ENCODE data around the gene CLIP2.
"Not testable (repeated sequence)": the region's sequence is repeated elsewhere in the genome, so short reads cannot be mapped to it uniquely, and the experiment has no call there.

Gene CLIP2

GRCh38 chr7:74371381-74372341, 82.5 kb downstream of the CLIP2 start:
- Histone ChIP-seq H3K36me3 (ENCODE audit: control insufficient read depth, insufficient read depth, low read length) (no peaks in the 10 kb centered on the region), H3K9me3 (ENCODE audit: control insufficient read depth, low read length) (no peaks in the 10 kb centered on the region), H3K27ac (ENCODE audit: insufficient read depth, low read depth, low read length, poor library complexity, severe bottlenecking) (no peak overlapping the region), H3K27me3 (ENCODE audit: control insufficient read depth, insufficient read depth, low read length, poor library complexity, severe bottlenecking) (peaks cover 15% of the 10 kb centered on the region), H3K4me1 (ENCODE audit: control insufficient read depth, insufficient read depth, low read length) (peaks cover 12% of the 10 kb centered on the region), H3K4me3 (ENCODE audit: insufficient read depth, low read depth, low read length) (no peak overlapping the region)
- WGBS, 2 experiments = 12 to 15% methylated on average over 13 of the region's 13 CpGs

- H3K9me3 ChIP-seq (ENCODE audit: control insufficient read depth, low read length) = no peaks in the 10 kb centered on the region
- WGBS, 2 experiments = 18 to 25% methylated on average over 26 of the region's 28 CpGs
- peaks cover 12% of the 10 kb centered on the region for H3K4me1 ChIP-seq (ENCODE audit: control insufficient read depth, insufficient read depth, low read length)
- H3K27ac ChIP-seq (ENCODE audit: insufficient read depth, low read depth, low read length, poor library complexity, severe bottlenecking) = no peak overlapping the region
- no peak overlapping the region for H3K4me3 ChIP-seq (ENCODE audit: insufficient read depth, low read depth, low read length)
- H3K27me3 ChIP-seq (ENCODE audit: control insufficient read depth, insufficient read depth, low read length, poor library complexity, severe bottlenecking) = peaks cover 15% of the 10 kb centered on the region
- H3K36me3 ChIP-seq (ENCODE audit: control insufficient read depth, insufficient read depth, low read length) = no peaks in the 10 kb centered on the region
Measured at GRCh38 chr7:74372511-74373111, 83.4 kb downstream of the CLIP2 start.

- peaks cover 12% of the 10 kb centered on the region for H3K4me1 ChIP-seq (ENCODE audit: control insufficient read depth, insufficient read depth, low read length)
- no peaks in the 10 kb centered on the region for H3K9me3 ChIP-seq (ENCODE audit: control insufficient read depth, low read length)
- peaks cover 15% of the 10 kb centered on the region for H3K27me3 ChIP-seq (ENCODE audit: control insufficient read depth, insufficient read depth, low read length, poor library complexity, severe bottlenecking)
- 71 to 72% methylated on average over 3 of the region's 3 CpGs for WGBS, 2 experiments
- H3K27ac ChIP-seq (ENCODE audit: insufficient read depth, low read depth, low read length, poor library complexity, severe bottlenecking) = no peak overlapping the region
- H3K36me3 ChIP-seq (ENCODE audit: control insufficient read depth, insufficient read depth, low read length) = no peaks in the 10 kb centered on the region
- H3K4me3 ChIP-seq (ENCODE audit: insufficient read depth, low read depth, low read length) = no peak overlapping the region
Measured at GRCh38 chr7:74373536-74373935, 84.3 kb downstream of the CLIP2 start.

GRCh38 chr7:74375726-74376220, 86.6 kb downstream of the CLIP2 start:
- Histone ChIP-seq H3K4me1 (ENCODE audit: control insufficient read depth, insufficient read depth, low read length) (peaks cover 12% of the 10 kb centered on the region), H3K36me3 (ENCODE audit: control insufficient read depth, insufficient read depth, low read length) (no peaks in the 10 kb centered on the region), H3K27ac (ENCODE audit: insufficient read depth, low read depth, low read length, poor library complexity, severe bottlenecking) (no peak overlapping the region), H3K27me3 (ENCODE audit: control insufficient read depth, insufficient read depth, low read length, poor library complexity, severe bottlenecking) (peaks cover 15% of the 10 kb centered on the region), H3K4me3 (ENCODE audit: insufficient read depth, low read depth, low read length) (no peak overlapping the region), H3K9me3 (ENCODE audit: control insufficient read depth, low read length) (no peaks in the 10 kb centered on the region)
- 95% methylated on average over 31 of the region's 31 CpGs for WGBS, 2 experiments

GRCh38 chr7:74376256-74377036, 87.2 kb downstream of the CLIP2 start:
- 75 to 78% methylated on average over 37 of the region's 37 CpGs for WGBS, 2 experiments
- H3K4me1 ChIP-seq (ENCODE audit: control insufficient read depth, insufficient read depth, low read length) = peaks cover 12% of the 10 kb centered on the region
- no peak overlapping the region for H3K4me3 ChIP-seq (ENCODE audit: insufficient read depth, low read depth, low read length)

GRCh38 chr7:74379938-74380337, 90.7 kb downstream of the CLIP2 start:
- WGBS, 2 experiments = 92 to 99% methylated on average over 2 of the region's 2 CpGs
- Histone ChIP-seq H3K4me3 (ENCODE audit: insufficient read depth, low read depth, low read length) (no peak overlapping the region), H3K4me1 (ENCODE audit: control insufficient read depth, insufficient read depth, low read length) (peaks cover 6% of the 10 kb centered on the region), H3K27ac (ENCODE audit: insufficient read depth, low read depth, low read length, poor library complexity, severe bottlenecking) (no peak overlapping the region), H3K36me3 (ENCODE audit: control insufficient read depth, insufficient read depth, low read length) (no peaks in the 10 kb centered on the region), H3K9me3 (ENCODE audit: control insufficient read depth, low read length) (no peaks in the 10 kb centered on the region), H3K27me3 (ENCODE audit: control insufficient read depth, insufficient read depth, low read length, poor library complexity, severe bottlenecking) (no peaks in the 10 kb centered on the region)

More at GRCh38 chr7:74376256-74377036, 87.2 kb downstream of the CLIP2 start:
- no peak overlapping the region for H3K27ac ChIP-seq (ENCODE audit: insufficient read depth, low read depth, low read length, poor library complexity, severe bottlenecking)
- no peaks in the 10 kb centered on the region for H3K36me3 ChIP-seq (ENCODE audit: control insufficient read depth, insufficient read depth, low read length)
- peaks cover 15% of the 10 kb centered on the region for H3K27me3 ChIP-seq (ENCODE audit: control insufficient read depth, insufficient read depth, low read length, poor library complexity, severe bottlenecking)
- no peaks in the 10 kb centered on the region for H3K9me3 ChIP-seq (ENCODE audit: control insufficient read depth, low read length)

GRCh38 chr7:74380720-74381119, 91.5 kb downstream of the CLIP2 start:
- peaks cover 6% of the 10 kb centered on the region for H3K4me1 ChIP-seq (ENCODE audit: control insufficient read depth, insufficient read depth, low read length)
- H3K36me3 ChIP-seq (ENCODE audit: control insufficient read depth, insufficient read depth, low read length) = no peaks in the 10 kb centered on the region
- no peak overlapping the region for H3K4me3 ChIP-seq (ENCODE audit: insufficient read depth, low read depth, low read length)
- no peaks in the 10 kb centered on the region for H3K27me3 ChIP-seq (ENCODE audit: control insufficient read depth, insufficient read depth, low read length, poor library complexity, severe bottlenecking)
- no peaks in the 10 kb centered on the region for H3K9me3 ChIP-seq (ENCODE audit: control insufficient read depth, low read length)
- WGBS, 2 experiments = 85% methylated on average over 6 of the region's 7 CpGs
- no peak overlapping the region for H3K27ac ChIP-seq (ENCODE audit: insufficient read depth, low read depth, low read length, poor library complexity, severe bottlenecking)

GRCh38 chr7:74384086-74384485, 94.9 kb downstream of the CLIP2 start:
- not testable (repeated sequence) for H3K4me3 ChIP-seq (ENCODE audit: insufficient read depth, low read depth, low read length); H3K9me3 ChIP-seq (ENCODE audit: control insufficient read depth, low read length); H3K27ac ChIP-seq (ENCODE audit: insufficient read depth, low read depth, low read length, poor library complexity, severe bottlenecking); H3K4me1 ChIP-seq (ENCODE audit: control insufficient read depth, insufficient read depth, low read length); H3K27me3 ChIP-seq (ENCODE audit: control insufficient read depth, insufficient read depth, low read length, poor library complexity, severe bottlenecking); H3K36me3 ChIP-seq (ENCODE audit: control insufficient read depth, insufficient read depth, low read length)
- 71 to 74% methylated on average over 4 of the region's 4 CpGs for WGBS, 2 experiments

- not testable (repeated sequence) for H3K36me3 ChIP-seq (ENCODE audit: control insufficient read depth, insufficient read depth, low read length); H3K4me1 ChIP-seq (ENCODE audit: control insufficient read depth, insufficient read depth, low read length); H3K4me3 ChIP-seq (ENCODE audit: insufficient read depth, low read depth, low read length); H3K9me3 ChIP-seq (ENCODE audit: control insufficient read depth, low read length); H3K27ac ChIP-seq (ENCODE audit: insufficient read depth, low read depth, low read length, poor library complexity, severe bottlenecking); H3K27me3 ChIP-seq (ENCODE audit: control insufficient read depth, insufficient read depth, low read length, poor library complexity, severe bottlenecking)
- 85 to 91% methylated on average over 7 to 8 of the region's 8 CpGs for WGBS, 2 experiments
Measured at GRCh38 chr7:74384854-74385253, 95.6 kb downstream of the CLIP2 start.

- H3K27ac ChIP-seq (ENCODE audit: insufficient read depth, low read depth, low read length, poor library complexity, severe bottlenecking) = no peak overlapping the region
- no peaks in the 10 kb centered on the region for H3K36me3 ChIP-seq (ENCODE audit: control insufficient read depth, insufficient read depth, low read length)
- no peaks in the 10 kb centered on the region for H3K4me1 ChIP-seq (ENCODE audit: control insufficient read depth, insufficient read depth, low read length)
- no peaks in the 10 kb centered on the region for H3K9me3 ChIP-seq (ENCODE audit: control insufficient read depth, low read length)
- no peak overlapping the region for H3K4me3 ChIP-seq (ENCODE audit: insufficient read depth, low read depth, low read length)
- 88 to 91% methylated on average over 9 of the region's 9 CpGs for WGBS, 2 experiments
- no peaks in the 10 kb centered on the region for H3K27me3 ChIP-seq (ENCODE audit: control insufficient read depth, insufficient read depth, low read length, poor library complexity, severe bottlenecking)
Measured at GRCh38 chr7:74387606-74388005, 98.4 kb downstream of the CLIP2 start.

All from ectodermal cell (in vitro differentiated cells).